Cardiac fibroblast (primary cell): ENCODE measurements around the gene ZNHIT6.
A peak's percentile ranks its signal among the peaks of the same experiment; 100 is the strongest.

Experiments used
- DNase-seq, 2 donors: peaks; one replicate each; pipeline versions ENCODE4 v3.0.0 to v3.0.0-alpha.2; 2010; ENCODE audit warnings: low read depth in 2 of 2
- H3K4me3 ChIP-seq, 2 donors: replicated peaks in 1 of 2; 1 replicate in 1 of 2; 2 replicates in 1 of 2; pipeline ENCODE4 v1.5.1; 2011; ENCODE audit warnings: low read depth in 2 of 2, low read length in 2 of 2, mild to moderate bottlenecking in 2 of 2, moderate library complexity in 1 of 2
- TF ChIP-seq, protein P1 (sequence below): IDR thresholded peaks from one replicate; pipeline ENCODE4 v1.5.1; 2011; ENCODE audit warnings: low read depth, mild to moderate bottlenecking, low read length, inconsistent platforms

The ZNHIT6 gene

GRCh38 chr1:85692730-85693314 lies 15.4 kb downstream of the ZNHIT6 start:
- TF ChIP-seq, protein P1, sequence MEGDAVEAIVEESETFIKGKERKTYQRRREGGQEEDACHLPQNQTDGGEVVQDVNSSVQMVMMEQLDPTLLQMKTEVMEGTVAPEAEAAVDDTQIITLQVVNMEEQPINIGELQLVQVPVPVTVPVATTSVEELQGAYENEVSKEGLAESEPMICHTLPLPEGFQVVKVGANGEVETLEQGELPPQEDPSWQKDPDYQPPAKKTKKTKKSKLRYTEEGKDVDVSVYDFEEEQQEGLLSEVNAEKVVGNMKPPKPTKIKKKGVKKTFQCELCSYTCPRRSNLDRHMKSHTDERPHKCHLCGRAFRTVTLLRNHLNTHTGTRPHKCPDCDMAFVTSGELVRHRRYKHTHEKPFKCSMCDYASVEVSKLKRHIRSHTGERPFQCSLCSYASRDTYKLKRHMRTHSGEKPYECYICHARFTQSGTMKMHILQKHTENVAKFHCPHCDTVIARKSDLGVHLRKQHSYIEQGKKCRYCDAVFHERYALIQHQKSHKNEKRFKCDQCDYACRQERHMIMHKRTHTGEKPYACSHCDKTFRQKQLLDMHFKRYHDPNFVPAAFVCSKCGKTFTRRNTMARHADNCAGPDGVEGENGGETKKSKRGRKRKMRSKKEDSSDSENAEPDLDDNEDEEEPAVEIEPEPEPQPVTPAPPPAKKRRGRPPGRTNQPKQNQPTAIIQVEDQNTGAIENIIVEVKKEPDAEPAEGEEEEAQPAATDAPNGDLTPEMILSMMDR: peak; percentile 35
- no peak overlapping the region for H3K4me3 ChIP-seq
- DNase-seq: peak; percentile 82 to 85

DNA sequence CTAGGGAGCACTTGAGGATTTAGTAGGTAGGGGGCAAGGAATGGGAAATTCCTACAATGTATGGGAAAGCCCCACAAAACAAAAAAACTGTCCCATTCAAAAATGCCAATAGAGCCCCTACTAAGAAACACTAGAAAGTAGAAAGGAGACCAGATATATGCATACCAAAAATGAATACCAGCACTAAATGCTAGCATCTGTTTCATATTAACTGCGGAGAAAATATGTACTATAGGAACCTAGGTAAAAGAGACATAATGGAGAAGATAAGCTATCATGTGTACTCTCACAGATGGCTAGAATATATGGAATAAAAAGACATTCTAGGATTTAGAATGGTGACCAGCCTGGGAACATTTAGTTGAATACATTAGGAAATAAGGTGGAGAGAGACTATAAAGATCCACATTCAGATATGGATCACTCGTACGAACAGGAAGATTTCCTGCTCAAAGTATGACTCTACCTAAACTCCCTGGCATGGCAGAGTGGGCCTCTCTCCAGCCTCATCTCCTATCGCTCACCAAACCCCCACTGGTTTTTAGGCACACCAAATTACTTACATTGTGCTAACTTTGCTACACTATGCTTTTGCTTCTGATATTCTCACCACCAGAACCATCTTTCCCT lies 18.3 kb downstream of the ZNHIT6 start:
- TF ChIP-seq, protein P1: no peak
- no peak overlapping the region for H3K4me3 ChIP-seq
- no peak for DNase-seq

- TF ChIP-seq, protein P1: no peak
- H3K4me3 ChIP-seq: no peak overlapping the region
- peak in 1 of 2 donors; percentile 24 for DNase-seq
These were observed 24.8 kb downstream of the ZNHIT6 start for GRCh38 chr1:85683292-85684025.

- DNase-seq: peak; percentile 80 to 84
- no peak overlapping the region for H3K4me3 ChIP-seq
- TF ChIP-seq, protein P1: no peak
These were observed 27.1 kb downstream of the ZNHIT6 start for GRCh38 chr1:85681087-85681486.

DNA sequence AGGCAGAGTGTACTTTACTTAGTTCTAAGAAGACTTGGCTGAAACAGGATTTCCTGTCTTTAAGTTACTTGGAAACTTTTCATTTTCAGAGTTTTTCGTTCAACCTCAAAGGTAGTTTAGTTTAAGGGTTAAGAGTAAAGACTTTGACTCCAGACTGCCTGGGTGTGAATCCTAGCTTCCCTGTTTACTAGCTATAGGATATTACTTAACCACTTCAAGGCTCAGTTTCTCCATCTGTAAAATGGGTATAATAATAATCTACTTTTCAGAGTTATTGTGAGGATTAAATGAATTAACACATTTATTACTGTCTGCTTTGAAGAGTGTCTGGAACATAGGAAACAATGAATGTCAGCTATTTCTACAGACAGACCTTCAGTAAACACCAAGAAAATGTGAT lies 30.0 kb downstream of the ZNHIT6 start:
- TF ChIP-seq, protein P1: no peak
- DNase-seq: no peak
- no peak overlapping the region for H3K4me3 ChIP-seq

GRCh38 chr1:85677656-85678055 lies 30.6 kb downstream of the ZNHIT6 start:
- TF ChIP-seq, protein P1: no peak
- no peak overlapping the region for H3K4me3 ChIP-seq
- no peak for DNase-seq
